Measurements from ENCODE around the gene RPL9. TPM values are rescaled to one million over a fixed set of nuclear protein-coding genes. Genes with fewer than 3 reads are reported as not detected.
"Not testable (repeated sequence)": the region's sequence is repeated elsewhere in the genome, so short reads cannot be mapped to it uniquely, and the experiment has no call there.

Gene RPL9
- total RNA-seq, 1 experiment from 2014 or later: 386 TPM

- no peak for ATAC-seq
- intact Hi-C loops (cut with micrococcal nuclease; ENCODE audit: unreplicated experiment) (no loop called here), in situ Hi-C loops (cut with HindIII; ENCODE audit: low pct_unique_long_range_greater_than_20kb, low sequenced_read_pairs) (no loop called here)
- TF ChIP-seq SIN3A (IDR thresholded peaks at IDR 0.05; ENCODE audit: borderline replicate concordance, insufficient read depth, low read depth, low read length) (no peak), REST (IDR thresholded peaks at IDR 0.05; ENCODE audit: insufficient read depth in 1 of 2, low read depth in 2 of 2, low read length in 1 of 2) (no peak), POLR2AphosphoS5 (IDR thresholded peaks at IDR 0.05; ENCODE audit: low read depth, low read length) (no peak), TCF7L2 (IDR thresholded peaks at IDR 0.05; ENCODE audit: low read depth, low read length) (no peak), CTCF (IDR thresholded peaks at IDR 0.05) (no peak)
- H3K9me3 ChIP-seq (ENCODE audit: control insufficient read depth, insufficient read depth, low read depth, low read length): no peaks in the 10 kb centered on the region
- H3K4me3 ChIP-seq (ENCODE audit: low read depth in 2 of 2, low read length in 2 of 2): no peak overlapping the region
- no TSS peak for BruUV-seq (replicated peaks)
- POLR2A ChIA-PET: no interaction called here
- DNase-seq (ENCODE audit: low read depth, low spot score): no peak
- H3K27me3 ChIP-seq (ENCODE audit: control insufficient read depth, insufficient read depth, low read length): no peaks in the 10 kb centered on the region
- H3K36me3 ChIP-seq (ENCODE audit: control insufficient read depth, insufficient read depth, low read length): peaks cover 49% of the 10 kb centered on the region
- H3K27ac ChIP-seq (ENCODE audit: low read length): no peak overlapping the region
- CTCF ChIA-PET: no interaction called here
- 0 out of 2 replicates have a peak, but pooled peaks cover 2% of the 10 kb centered on the region for H3K4me1 ChIP-seq (ENCODE audit: control insufficient read depth, insufficient read depth, low read length)
Observed at GRCh38 chr4:39504538-39504937, 45.8 kb upstream of the RPL9 start.

GRCh38 chr4:39502664-39503035 lies 43.9 kb upstream of the RPL9 start:
- intact Hi-C loops (cut with micrococcal nuclease; ENCODE audit: unreplicated experiment); H3K27me3 ChIP-seq (ENCODE audit: control insufficient read depth, insufficient read depth, low read length); ATAC-seq; DNase-seq (ENCODE audit: low read depth, low spot score); H3K9me3 ChIP-seq (ENCODE audit: control insufficient read depth, insufficient read depth, low read depth, low read length); CTCF ChIA-PET; H3K27ac ChIP-seq (ENCODE audit: low read length); H3K4me3 ChIP-seq (ENCODE audit: low read depth in 2 of 2, low read length in 2 of 2); BruUV-seq (replicated peaks); in situ Hi-C loops (cut with HindIII; ENCODE audit: low pct_unique_long_range_greater_than_20kb, low sequenced_read_pairs); H3K4me1 ChIP-seq (ENCODE audit: control insufficient read depth, insufficient read depth, low read length); POLR2A ChIA-PET: not testable (repeated sequence)
- H3K36me3 ChIP-seq (ENCODE audit: control insufficient read depth, insufficient read depth, low read length): peaks cover 56% of the 10 kb centered on the region

GRCh38 chr4:39502019-39502663 lies 43.4 kb upstream of the RPL9 start:
- no peak overlapping the region for H3K4me3 ChIP-seq (ENCODE audit: low read depth in 2 of 2, low read length in 2 of 2)
- no peak for DNase-seq (ENCODE audit: low read depth, low spot score)
- CTCF ChIA-PET: no interaction called here
- intact Hi-C loops (cut with micrococcal nuclease; ENCODE audit: unreplicated experiment): no loop called here
- no peaks in the 10 kb centered on the region for H3K9me3 ChIP-seq (ENCODE audit: control insufficient read depth, insufficient read depth, low read depth, low read length)
- no peak for ATAC-seq
- BruUV-seq (replicated peaks): no TSS peak
- no peak for TF ChIP-seq TCF7L2 (IDR thresholded peaks at IDR 0.05; ENCODE audit: low read depth, low read length)
- no peak for TF ChIP-seq REST (IDR thresholded peaks at IDR 0.05; ENCODE audit: insufficient read depth in 1 of 2, low read depth in 2 of 2, low read length in 1 of 2)
- no peak for TF ChIP-seq SIN3A (IDR thresholded peaks at IDR 0.05; ENCODE audit: borderline replicate concordance, insufficient read depth, low read depth, low read length)
- TF ChIP-seq POLR2AphosphoS5 (IDR thresholded peaks at IDR 0.05; ENCODE audit: low read depth, low read length): no peak
- TF ChIP-seq CTCF (IDR thresholded peaks at IDR 0.05): no peak
- in situ Hi-C loops (cut with HindIII; ENCODE audit: low pct_unique_long_range_greater_than_20kb, low sequenced_read_pairs): no loop called here
- H3K36me3 ChIP-seq (ENCODE audit: control insufficient read depth, insufficient read depth, low read length): peaks cover 53% of the 10 kb centered on the region
- H3K27me3 ChIP-seq (ENCODE audit: control insufficient read depth, insufficient read depth, low read length): no peaks in the 10 kb centered on the region
- peaks cover 7% of the 10 kb centered on the region; the same call in 1 of the 2 replicates for H3K4me1 ChIP-seq (ENCODE audit: control insufficient read depth, insufficient read depth, low read length)
- POLR2A ChIA-PET: no interaction called here
- H3K27ac ChIP-seq (ENCODE audit: low read length): no peak overlapping the region

Measured in Panc1 (cell line).